ENCODE measurements around the gene RBFOX2.
A peak's percentile ranks its signal among the peaks of the same experiment; 100 is the strongest.
"Not testable (repeated sequence)": the region's sequence is repeated elsewhere in the genome, so short reads cannot be mapped to it uniquely, and the experiment has no call there.

RBFOX2 gene

DNA sequence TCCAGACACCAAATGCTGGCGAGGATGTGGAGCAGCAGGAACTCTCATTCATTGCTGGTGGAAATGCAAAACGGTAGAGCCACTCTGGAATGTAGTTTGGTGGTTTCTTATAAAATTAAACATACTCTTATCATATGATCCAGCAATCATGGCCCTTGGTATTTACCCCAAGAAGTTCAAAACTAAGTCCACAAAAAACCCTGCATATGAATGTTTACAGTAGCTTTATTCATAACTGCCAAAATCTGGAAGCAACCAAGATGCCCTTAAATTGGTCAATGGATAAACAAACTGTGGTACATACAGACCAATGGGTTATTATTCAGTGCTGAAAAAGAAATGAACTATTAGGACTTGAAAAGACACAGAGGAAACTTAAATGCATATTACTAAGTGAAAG is 223.2 kb downstream of the RBFOX2 start:
- H3K9ac ChIP-seq (ENCODE audit: low read length): no peak overlapping the region

DNA sequence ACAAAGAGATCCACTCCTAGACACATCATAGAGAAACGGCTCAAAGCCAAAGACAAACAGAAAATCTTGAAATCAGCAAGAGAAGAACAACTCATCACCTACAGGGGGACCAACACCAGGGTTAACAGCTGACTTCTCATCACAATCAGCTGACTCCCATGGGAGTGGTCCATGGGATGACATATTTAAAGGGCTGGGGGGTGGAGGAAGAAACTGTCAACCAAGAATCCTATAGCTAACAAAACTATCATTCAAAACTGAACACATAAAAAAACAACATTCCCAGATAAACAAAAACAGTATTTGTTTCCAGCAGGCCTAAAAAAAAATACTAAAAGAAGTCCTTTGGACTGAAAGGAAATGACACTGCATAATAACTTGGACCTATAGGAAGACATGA is 224.2 kb downstream of the RBFOX2 start:
- no peak overlapping the region for H2BK15ac ChIP-seq (replicated peaks; ENCODE audit: low read depth)

More for the DNA sequence above, 223.2 kb downstream of the RBFOX2 start:
- H2BK120ac ChIP-seq (ENCODE audit: low read depth, low read length): no peak overlapping the region
- H3K36me3 ChIP-seq (ENCODE audit: control insufficient read depth, insufficient read depth, low read length): no peaks in the 10 kb centered on the region
- H4K8ac ChIP-seq (ENCODE audit: low read depth, low read length): no peak overlapping the region
- no CpG with 5 or more reads among the region's 2 CpGs for WGBS (ENCODE audit: extremely low coverage, insufficient coverage, low lambda C conversion rate)
- H3K79me2 ChIP-seq (ENCODE audit: control insufficient read depth, insufficient read depth, low read length): no peaks in the 10 kb centered on the region
- H3K79me1 ChIP-seq (ENCODE audit: low read length): peaks cover 6% of the 10 kb centered on the region
- DNase-seq: no peak
- no peak overlapping the region for H3K23ac ChIP-seq (ENCODE audit: low read length)
- no peak overlapping the region for H2BK5ac ChIP-seq (ENCODE audit: low read length)
- no peak overlapping the region for H3K18ac ChIP-seq (ENCODE audit: low read length)
- H3K27ac ChIP-seq (ENCODE audit: low read depth, low read length): no peak overlapping the region
- H3K56ac ChIP-seq (ENCODE audit: low read length): no peak overlapping the region
- H3K4ac ChIP-seq (ENCODE audit: low read depth, low read length): no peak overlapping the region
- H3K4me3 ChIP-seq (ENCODE audit: low read length): no peak overlapping the region
- H3K4me2 ChIP-seq (ENCODE audit: low read length): no peak overlapping the region
- no peaks in the 10 kb centered on the region for H3K27me3 ChIP-seq (ENCODE audit: insufficient read depth, low read length, poor library complexity)
- H2BK15ac ChIP-seq (replicated peaks; ENCODE audit: low read depth): no peak overlapping the region
- H2AK5ac ChIP-seq (ENCODE audit: low read length): no peak overlapping the region
- no peaks in the 10 kb centered on the region for H3K4me1 ChIP-seq (ENCODE audit: control insufficient read depth, low read depth, low read length)
- no peak overlapping the region for H4K5ac ChIP-seq (ENCODE audit: low read length)

DNA sequence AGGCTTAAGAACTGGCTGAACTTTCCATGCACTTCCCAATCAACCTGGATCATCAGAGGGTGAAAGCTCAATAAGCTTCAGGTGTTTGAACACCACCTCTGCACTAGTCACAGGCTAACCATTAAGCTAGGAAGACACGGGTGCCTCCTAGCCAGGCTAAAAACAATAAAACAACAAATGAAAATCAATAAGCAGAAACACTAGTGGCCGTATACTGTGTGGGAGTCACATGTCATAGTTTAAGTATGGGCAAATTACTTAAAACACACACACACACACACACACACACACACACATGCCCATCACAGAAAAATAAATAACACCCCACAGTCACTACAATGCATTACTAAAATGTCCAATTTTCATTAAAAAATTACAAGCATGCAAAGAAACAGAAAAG is 225.7 kb downstream of the RBFOX2 start:
- Histone ChIP-seq H3K18ac (ENCODE audit: low read length) (no peak overlapping the region), H3K9ac (ENCODE audit: low read length) (no peak overlapping the region), H3K79me1 (ENCODE audit: low read length) (peaks cover 6% of the 10 kb centered on the region), H3K56ac (ENCODE audit: low read length) (no peak overlapping the region), H2BK5ac (ENCODE audit: low read length) (no peak overlapping the region), H3K4me2 (ENCODE audit: low read length) (no peak overlapping the region), H4K5ac (ENCODE audit: low read length) (no peak overlapping the region), H3K23ac (ENCODE audit: low read length) (no peak overlapping the region), H2BK15ac (replicated peaks; ENCODE audit: low read depth) (no peak overlapping the region), H3K27me3 (ENCODE audit: insufficient read depth, low read length, poor library complexity) (no peaks in the 10 kb centered on the region), H3K36me3 (ENCODE audit: control insufficient read depth, insufficient read depth, low read length) (no peaks in the 10 kb centered on the region), H3K79me2 (ENCODE audit: control insufficient read depth, insufficient read depth, low read length) (no peaks in the 10 kb centered on the region), H3K4me1 (ENCODE audit: control insufficient read depth, low read depth, low read length) (no peaks in the 10 kb centered on the region), H4K8ac (ENCODE audit: low read depth, low read length) (peak overlapping the region; percentile 79), H3K4ac (ENCODE audit: low read depth, low read length) (no peak overlapping the region), H2AK5ac (ENCODE audit: low read length) (no peak overlapping the region), H3K27ac (ENCODE audit: low read depth, low read length) (no peak overlapping the region), H3K4me3 (ENCODE audit: low read length) (no peak overlapping the region), H2BK120ac (ENCODE audit: low read depth, low read length) (no peak overlapping the region)
- WGBS (ENCODE audit: extremely low coverage, insufficient coverage, low lambda C conversion rate): no CpG with 5 or more reads among the region's 2 CpGs
- DNase-seq: no peak

More for the DNA sequence above, 224.2 kb downstream of the RBFOX2 start:
- Histone ChIP-seq H2AK5ac (ENCODE audit: low read length) (no peak overlapping the region), H3K4me3 (ENCODE audit: low read length) (no peak overlapping the region), H3K4ac (ENCODE audit: low read depth, low read length) (no peak overlapping the region), H3K79me2 (ENCODE audit: control insufficient read depth, insufficient read depth, low read length) (no peaks in the 10 kb centered on the region), H3K27ac (ENCODE audit: low read depth, low read length) (no peak overlapping the region), H3K56ac (ENCODE audit: low read length) (no peak overlapping the region), H3K18ac (ENCODE audit: low read length) (no peak overlapping the region), H3K4me2 (ENCODE audit: low read length) (no peak overlapping the region), H2BK5ac (ENCODE audit: low read length) (no peak overlapping the region), H3K27me3 (ENCODE audit: insufficient read depth, low read length, poor library complexity) (no peaks in the 10 kb centered on the region), H3K79me1 (ENCODE audit: low read length) (peaks cover 6% of the 10 kb centered on the region), H4K8ac (ENCODE audit: low read depth, low read length) (no peak overlapping the region), H3K23ac (ENCODE audit: low read length) (no peak overlapping the region), H2BK120ac (ENCODE audit: low read depth, low read length) (no peak overlapping the region), H3K36me3 (ENCODE audit: control insufficient read depth, insufficient read depth, low read length) (no peaks in the 10 kb centered on the region), H3K4me1 (ENCODE audit: control insufficient read depth, low read depth, low read length) (no peaks in the 10 kb centered on the region), H3K9ac (ENCODE audit: low read length) (no peak overlapping the region), H4K5ac (ENCODE audit: low read length) (no peak overlapping the region)
- WGBS (ENCODE audit: extremely low coverage, insufficient coverage, low lambda C conversion rate): no CpG with 5 or more reads among the region's 1 CpG
- no peak for DNase-seq

DNA sequence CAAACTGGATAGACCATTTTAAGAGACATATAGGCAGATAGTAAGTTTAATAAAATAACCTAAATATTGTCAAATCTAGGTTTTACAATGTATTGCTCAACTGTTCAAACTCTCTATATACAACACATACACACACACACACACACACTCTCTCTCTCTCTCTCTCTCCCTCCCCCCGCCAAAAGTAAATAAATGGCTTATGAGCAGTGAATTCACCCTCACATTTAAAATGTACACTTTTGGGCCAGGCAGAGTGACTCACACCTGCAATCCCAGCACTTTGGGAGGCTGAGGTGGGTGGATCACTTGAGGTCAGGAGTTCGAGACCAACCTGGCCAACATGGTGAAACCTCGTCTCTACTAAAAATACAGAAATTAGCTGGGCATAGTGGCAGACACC is 227.3 kb downstream of the RBFOX2 start:
- not testable (repeated sequence) for H3K36me3 ChIP-seq (ENCODE audit: control insufficient read depth, insufficient read depth, low read length)

DNA sequence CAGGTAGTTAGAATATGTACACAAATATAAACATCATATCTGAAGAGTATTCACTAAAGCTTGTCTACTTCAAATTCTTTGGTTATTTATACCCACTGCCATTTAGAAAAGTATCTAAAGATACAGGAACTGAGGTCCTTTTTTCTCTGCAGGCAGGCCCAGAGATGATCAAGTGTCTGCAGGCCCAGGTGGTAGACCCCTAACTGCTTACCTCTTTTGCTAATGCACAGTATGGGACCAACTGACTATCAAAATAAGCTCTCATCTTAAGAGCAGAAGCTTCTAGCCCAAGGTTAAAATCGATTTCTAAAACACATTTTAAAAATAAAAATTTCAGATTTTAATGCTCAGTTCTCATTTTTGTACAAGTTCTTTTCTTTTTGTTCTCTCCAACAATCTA is 229.5 kb downstream of the RBFOX2 start:
- Histone ChIP-seq H3K4me3 (ENCODE audit: low read length) (no peak overlapping the region), H2BK5ac (ENCODE audit: low read length) (no peak overlapping the region), H3K23ac (ENCODE audit: low read length) (no peak overlapping the region), H3K79me1 (ENCODE audit: low read length) (peaks cover 8% of the 10 kb centered on the region), H4K8ac (ENCODE audit: low read depth, low read length) (no peak overlapping the region), H3K36me3 (ENCODE audit: control insufficient read depth, insufficient read depth, low read length) (no peaks in the 10 kb centered on the region), H3K56ac (ENCODE audit: low read length) (no peak overlapping the region), H3K4ac (ENCODE audit: low read depth, low read length) (no peak overlapping the region), H2BK15ac (replicated peaks; ENCODE audit: low read depth) (no peak overlapping the region), H3K4me2 (ENCODE audit: low read length) (no peak overlapping the region), H3K27ac (ENCODE audit: low read depth, low read length) (no peak overlapping the region), H3K9ac (ENCODE audit: low read length) (no peak overlapping the region), H3K4me1 (ENCODE audit: control insufficient read depth, low read depth, low read length) (no peaks in the 10 kb centered on the region), H4K5ac (ENCODE audit: low read length) (no peak overlapping the region), H3K79me2 (ENCODE audit: control insufficient read depth, insufficient read depth, low read length) (no peaks in the 10 kb centered on the region), H3K18ac (ENCODE audit: low read length) (no peak overlapping the region), H2AK5ac (ENCODE audit: low read length) (no peak overlapping the region), H2BK120ac (ENCODE audit: low read depth, low read length) (no peak overlapping the region), H3K27me3 (ENCODE audit: insufficient read depth, low read length, poor library complexity) (no peaks in the 10 kb centered on the region)
- DNase-seq: no peak
- WGBS (ENCODE audit: extremely low coverage, insufficient coverage, low lambda C conversion rate): no CpG with 5 or more reads among the region's 1 CpG

More for the DNA sequence above, 227.3 kb downstream of the RBFOX2 start:
- not testable (repeated sequence) for H4K8ac ChIP-seq (ENCODE audit: low read depth, low read length); H3K23ac ChIP-seq (ENCODE audit: low read length); H3K27ac ChIP-seq (ENCODE audit: low read depth, low read length); H3K79me1 ChIP-seq (ENCODE audit: low read length); H3K18ac ChIP-seq (ENCODE audit: low read length); H3K4me1 ChIP-seq (ENCODE audit: control insufficient read depth, low read depth, low read length); H2AK5ac ChIP-seq (ENCODE audit: low read length); H3K4me2 ChIP-seq (ENCODE audit: low read length); H3K27me3 ChIP-seq (ENCODE audit: insufficient read depth, low read length, poor library complexity); H2BK15ac ChIP-seq (replicated peaks; ENCODE audit: low read depth); H2BK120ac ChIP-seq (ENCODE audit: low read depth, low read length); H4K5ac ChIP-seq (ENCODE audit: low read length); DNase-seq; H3K4ac ChIP-seq (ENCODE audit: low read depth, low read length); H3K56ac ChIP-seq (ENCODE audit: low read length); H2BK5ac ChIP-seq (ENCODE audit: low read length); H3K4me3 ChIP-seq (ENCODE audit: low read length); H3K79me2 ChIP-seq (ENCODE audit: control insufficient read depth, insufficient read depth, low read length); H3K9ac ChIP-seq (ENCODE audit: low read length)
- no CpG with 5 or more reads among the region's 3 CpGs for WGBS (ENCODE audit: extremely low coverage, insufficient coverage, low lambda C conversion rate)

DNA sequence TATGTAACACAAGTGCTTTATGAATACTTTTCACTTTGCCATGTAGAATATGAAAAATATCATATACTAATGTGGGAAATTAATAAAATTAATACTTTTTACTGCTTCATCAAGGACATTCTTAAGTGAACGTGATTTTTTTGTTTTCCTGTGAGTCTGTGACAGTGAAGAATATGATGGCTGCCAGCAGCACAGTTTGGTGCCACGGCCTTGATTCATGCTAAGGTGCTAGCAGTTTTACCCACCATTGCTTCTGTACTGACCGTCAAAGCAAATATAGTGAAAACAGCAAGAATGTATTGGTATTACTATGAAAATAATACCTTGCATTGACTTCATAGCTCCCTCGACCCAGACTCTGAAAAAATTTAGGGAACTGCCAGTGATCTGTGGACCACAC is 231.2 kb downstream of the RBFOX2 start:
- H3K4ac ChIP-seq (ENCODE audit: low read depth, low read length): no peak overlapping the region
- H3K79me2 ChIP-seq (ENCODE audit: control insufficient read depth, insufficient read depth, low read length): no peaks in the 10 kb centered on the region
- DNase-seq: no peak
- H4K5ac ChIP-seq (ENCODE audit: low read length): no peak overlapping the region
- no peak overlapping the region for H3K23ac ChIP-seq (ENCODE audit: low read length)
- no peaks in the 10 kb centered on the region for H3K4me1 ChIP-seq (ENCODE audit: control insufficient read depth, low read depth, low read length)
- no peak overlapping the region for H2AK5ac ChIP-seq (ENCODE audit: low read length)
- no peaks in the 10 kb centered on the region for H3K36me3 ChIP-seq (ENCODE audit: control insufficient read depth, insufficient read depth, low read length)
- H2BK5ac ChIP-seq (ENCODE audit: low read length): no peak overlapping the region
- no peak overlapping the region for H4K8ac ChIP-seq (ENCODE audit: low read depth, low read length)
- H3K27ac ChIP-seq (ENCODE audit: low read depth, low read length): no peak overlapping the region
- H3K9ac ChIP-seq (ENCODE audit: low read length): no peak overlapping the region
- no CpG with 5 or more reads among the region's 4 CpGs for WGBS (ENCODE audit: extremely low coverage, insufficient coverage, low lambda C conversion rate)
- H2BK120ac ChIP-seq (ENCODE audit: low read depth, low read length): no peak overlapping the region
- peaks cover 4% of the 10 kb centered on the region for H3K79me1 ChIP-seq (ENCODE audit: low read length)
- no peaks in the 10 kb centered on the region for H3K27me3 ChIP-seq (ENCODE audit: insufficient read depth, low read length, poor library complexity)
- no peak overlapping the region for H3K4me2 ChIP-seq (ENCODE audit: low read length)
- no peak overlapping the region for H3K56ac ChIP-seq (ENCODE audit: low read length)
- no peak overlapping the region for H2BK15ac ChIP-seq (replicated peaks; ENCODE audit: low read depth)
- H3K4me3 ChIP-seq (ENCODE audit: low read length): no peak overlapping the region
- H3K18ac ChIP-seq (ENCODE audit: low read length): no peak overlapping the region
